HG03378 (cell line): ENCODE data around the gene NDUFV1.
A peak's percentile ranks its signal among the peaks of the same experiment; 100 is the strongest.
"Not testable (repeated sequence)": the region's sequence is repeated elsewhere in the genome, so short reads cannot be mapped to it uniquely, and the experiment has no call there.

Experiments
- ATAC-seq: cut with Tn5 transposase; IDR thresholded peaks from one replicate; pipeline ENCODE4 v1.9.1; 2021; ENCODE audit warnings: mild to moderate bottlenecking, moderate library complexity; ENCODE audit not compliant: unreplicated experiment

Gene NDUFV1

GRCh38 chr11:67585911-67586310, 20.8 kb upstream of the NDUFV1 start:
- ATAC-seq = no peak

GRCh38 chr11:67586568-67587250, 20.0 kb upstream of the NDUFV1 start:
- no peak for ATAC-seq

- ATAC-seq = peak; percentile 27
Measured at GRCh38 chr11:67588136-67588503, 18.6 kb upstream of the NDUFV1 start.

- not testable (repeated sequence) for ATAC-seq
Measured at GRCh38 chr11:67588899-67589415, 17.8 kb upstream of the NDUFV1 start.

GRCh38 chr11:67592880-67593564, 13.7 kb upstream of the NDUFV1 start:
- no peak for ATAC-seq

DNA sequence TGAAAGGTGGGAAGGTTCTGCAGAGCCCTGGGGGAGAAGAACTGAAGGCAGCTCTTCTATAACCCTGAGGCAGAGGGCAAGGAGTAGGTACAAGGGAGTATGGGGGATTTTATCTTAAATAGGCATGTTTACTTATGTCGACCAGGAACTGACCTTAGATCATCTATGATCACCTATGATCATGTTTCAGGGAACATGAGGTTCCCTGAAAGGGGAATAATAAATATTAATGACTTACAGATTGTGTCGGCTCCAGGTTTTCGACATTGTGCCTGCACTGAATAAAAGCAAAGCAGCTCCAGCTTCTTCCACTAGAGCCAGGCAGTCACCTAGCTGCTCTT, 13.2 kb upstream of the NDUFV1 start:
- ATAC-seq = no peak

- ATAC-seq = no peak
Measured at GRCh38 chr11:67594480-67594879, 12.3 kb upstream of the NDUFV1 start.

GRCh38 chr11:67596753-67597300, 9.9 kb upstream of the NDUFV1 start:
- no peak for ATAC-seq

GRCh38 chr11:67597458-67597857, 9.3 kb upstream of the NDUFV1 start:
- not testable (repeated sequence) for ATAC-seq

DNA sequence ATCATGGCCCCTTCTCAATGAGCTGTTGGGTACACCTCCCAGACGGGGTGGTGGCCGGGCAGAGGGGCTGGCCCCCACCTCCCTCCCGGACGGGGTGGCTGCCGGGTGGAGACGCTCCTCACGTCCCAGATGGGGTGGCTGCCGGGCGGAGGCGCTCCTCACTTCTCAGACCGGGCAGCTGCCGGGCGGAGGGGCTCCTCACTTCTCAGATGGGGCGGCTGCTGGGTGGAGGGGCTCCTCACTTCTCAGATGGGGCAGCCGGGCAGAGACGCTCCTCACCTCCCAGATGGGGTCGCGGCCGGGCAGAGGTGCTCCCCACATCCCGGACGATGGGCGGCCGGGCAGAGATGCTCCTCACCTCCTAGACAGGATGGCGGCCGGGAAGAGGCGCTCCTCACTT, 8.8 kb upstream of the NDUFV1 start:
- ATAC-seq = not testable (repeated sequence)

- ATAC-seq = no peak
Measured at GRCh38 chr11:67599149-67599548, 7.6 kb upstream of the NDUFV1 start.

DNA sequence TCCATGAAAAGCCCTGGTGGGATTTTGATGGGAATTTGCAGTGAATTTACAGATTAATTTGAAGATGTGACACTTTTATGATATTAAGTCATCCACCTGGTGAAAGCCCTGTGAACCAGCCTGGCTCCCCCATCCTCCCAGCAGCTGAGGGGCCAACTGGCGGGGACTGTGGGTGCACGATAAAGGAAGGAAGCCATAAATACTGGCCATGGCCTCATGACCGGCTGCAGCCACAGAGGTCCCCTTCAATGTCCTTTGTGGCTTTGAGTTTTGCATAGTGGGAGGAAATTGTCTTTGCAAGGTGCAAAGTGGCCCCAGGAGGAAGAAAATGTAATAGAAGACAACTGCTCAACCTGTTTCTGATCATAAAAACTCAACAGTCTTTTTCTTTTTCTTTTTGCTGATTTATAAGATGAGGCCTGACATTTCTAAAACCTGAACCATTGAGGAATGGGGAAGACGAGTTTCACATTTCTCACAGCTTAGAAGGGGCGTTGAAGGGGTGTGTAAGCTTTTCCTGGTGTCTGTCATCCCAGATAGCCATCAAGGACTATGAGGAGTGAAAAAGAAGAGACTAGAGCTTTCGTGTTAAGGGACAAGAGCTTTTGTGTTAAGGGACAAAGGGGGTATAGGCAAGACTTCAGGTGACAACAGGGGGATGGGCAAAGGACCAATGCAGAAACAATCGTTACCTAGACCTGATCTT, 6.3 kb upstream of the NDUFV1 start:
- peak; percentile 61 for ATAC-seq

DNA sequence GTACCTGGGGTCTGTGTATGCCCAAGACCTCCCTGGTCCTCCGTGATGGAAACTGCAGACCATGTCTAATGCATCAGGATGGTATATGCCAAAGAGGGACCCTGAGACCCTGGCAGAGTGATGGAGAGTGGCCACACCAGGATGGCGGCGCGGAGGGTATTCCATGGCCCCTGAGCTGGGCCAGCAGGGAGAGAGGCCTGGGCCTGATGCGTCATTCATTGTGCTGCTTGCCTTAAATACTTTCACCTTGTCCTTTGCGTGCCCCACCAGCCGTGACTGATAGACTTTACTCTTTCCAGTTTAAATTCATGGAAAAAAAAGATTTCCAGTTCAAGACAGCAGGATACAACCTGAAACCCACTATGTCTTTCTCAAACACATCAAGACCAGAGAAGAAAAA, 5.6 kb upstream of the NDUFV1 start:
- ATAC-seq = no peak

DNA sequence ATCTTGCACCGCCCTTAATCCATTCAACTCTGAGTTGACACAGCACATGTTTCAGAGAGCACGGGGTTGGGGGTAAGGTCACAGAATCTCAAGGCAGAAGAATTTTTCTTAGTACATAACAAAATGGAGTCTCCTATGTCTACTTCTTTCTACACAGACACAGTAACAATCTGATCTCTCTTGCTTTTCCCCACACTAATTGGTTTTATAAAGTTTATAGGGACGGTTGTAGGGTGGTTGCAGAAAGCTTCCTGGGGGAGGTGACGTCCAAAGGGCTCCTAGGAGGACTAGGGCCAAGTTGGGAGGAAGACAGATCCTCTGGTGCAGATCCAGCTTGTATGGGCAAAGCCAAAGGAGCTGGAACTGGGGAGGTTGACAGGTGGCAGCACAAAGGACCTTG, 2.6 kb upstream of the NDUFV1 start:
- not testable (repeated sequence) for ATAC-seq

GRCh38 chr11:67604815-67605214, 1.9 kb upstream of the NDUFV1 start:
- no peak for ATAC-seq

DNA sequence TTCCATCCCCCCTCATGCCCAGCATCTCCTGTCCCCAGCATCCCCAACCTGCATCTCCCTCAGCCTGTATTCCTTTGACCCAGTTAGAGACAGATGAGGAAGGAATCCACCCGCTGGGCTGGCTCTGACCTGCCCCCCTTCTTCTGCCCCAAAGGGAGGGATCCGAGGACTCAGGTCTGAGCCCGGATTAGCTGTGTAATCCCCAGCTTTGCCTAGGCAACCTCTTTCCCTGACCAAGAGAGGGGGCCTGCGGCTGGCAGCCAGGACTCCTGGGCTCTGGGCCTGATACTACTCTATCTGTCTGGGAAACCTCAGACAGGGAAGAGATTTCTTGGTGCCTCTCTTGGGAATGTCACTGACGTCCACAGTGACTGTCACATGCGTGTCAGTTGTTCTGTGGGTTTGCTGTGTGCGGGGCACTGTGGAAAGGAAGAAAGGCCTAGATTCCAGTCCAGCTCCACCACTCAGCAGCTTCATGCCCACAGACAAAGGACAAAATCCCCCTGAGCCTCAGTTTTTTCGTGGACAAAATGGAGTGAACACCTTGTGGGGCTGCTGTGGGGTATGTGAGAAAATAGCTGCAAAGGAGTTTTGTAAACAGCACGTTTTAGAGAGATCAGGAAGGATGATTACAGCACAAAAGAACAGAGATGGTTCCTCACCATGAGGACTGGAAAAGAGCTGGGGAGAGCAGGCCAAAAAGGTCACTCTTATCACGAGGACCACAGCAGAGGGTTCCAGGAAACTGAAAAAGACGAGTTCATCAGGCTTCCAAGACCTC, 1.3 kb upstream of the NDUFV1 start:
- ATAC-seq = no peak

GRCh38 chr11:67606093-67606491, 644 bp upstream of the NDUFV1 start:
- ATAC-seq = no peak

DNA sequence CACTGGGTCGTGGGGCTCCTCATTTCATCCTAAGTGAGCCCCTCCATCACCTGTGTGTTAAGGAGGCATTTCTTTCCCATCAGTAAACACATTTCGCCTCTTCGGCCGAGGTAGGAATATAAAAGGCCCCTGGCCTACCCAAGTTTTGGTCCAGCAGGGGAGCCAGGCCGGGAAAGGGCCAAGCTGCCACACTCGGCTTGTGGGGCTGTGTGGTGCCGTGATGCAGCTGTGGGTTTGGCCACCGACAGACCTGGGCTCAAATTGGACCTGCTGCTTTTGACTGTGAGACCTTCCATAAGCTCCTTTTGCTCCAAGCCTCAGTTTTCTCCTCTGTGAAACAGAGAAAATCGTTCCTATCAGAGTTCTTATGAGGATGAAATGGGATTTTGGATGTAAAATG, 771 bp downstream of the NDUFV1 start:
- no peak for ATAC-seq

- ATAC-seq = no peak
Measured at GRCh38 chr11:67608486-67608885, 1.8 kb downstream of the NDUFV1 start.

DNA sequence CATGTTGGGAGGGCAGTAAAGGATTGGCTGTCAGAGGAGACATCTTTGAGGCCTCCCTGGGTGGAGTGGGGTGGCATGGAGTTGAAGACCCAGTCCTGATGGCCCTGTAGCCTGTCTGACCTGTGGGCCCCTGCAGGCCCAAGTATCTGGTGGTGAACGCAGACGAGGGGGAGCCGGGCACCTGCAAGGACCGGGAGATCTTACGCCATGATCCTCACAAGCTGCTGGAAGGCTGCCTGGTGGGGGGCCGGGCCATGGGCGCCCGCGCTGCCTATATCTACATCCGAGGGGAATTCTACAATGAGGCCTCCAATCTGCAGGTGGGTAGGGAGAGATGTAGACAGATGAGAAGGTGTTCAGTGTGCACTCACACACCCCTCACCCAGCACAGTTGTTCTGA, 2.6 kb downstream of the NDUFV1 start:
- no peak for ATAC-seq

DNA sequence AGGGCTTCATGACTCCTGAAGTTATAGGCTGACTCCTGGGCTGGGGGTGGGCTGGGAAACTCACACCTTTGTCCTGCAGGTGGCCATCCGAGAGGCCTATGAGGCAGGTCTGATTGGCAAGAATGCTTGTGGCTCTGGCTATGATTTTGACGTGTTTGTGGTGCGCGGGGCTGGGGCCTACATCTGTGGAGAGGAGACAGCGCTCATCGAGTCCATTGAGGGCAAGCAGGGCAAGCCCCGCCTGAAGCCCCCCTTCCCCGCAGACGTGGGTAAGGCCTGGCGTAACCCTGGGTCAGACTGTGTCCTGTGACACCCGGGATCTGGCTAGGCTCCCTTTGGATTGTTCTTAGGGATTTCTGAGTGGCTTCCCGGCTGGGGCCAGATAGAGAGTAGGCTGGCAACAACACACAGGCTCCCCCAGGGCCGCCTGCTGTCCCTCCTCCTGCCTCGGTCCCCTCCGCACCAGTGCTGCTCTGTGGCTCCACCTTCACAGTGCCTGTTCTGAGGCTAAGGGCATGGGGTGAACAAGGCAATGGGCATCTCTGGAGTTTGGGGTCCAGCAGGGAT, 3.6 kb downstream of the NDUFV1 start:
- ATAC-seq = no peak
